Erythroblast (primary cell): Measurements from ENCODE around the gene MGLL.

Source experiments
- GATA1 ChIP-seq: IDR thresholded peaks from 2 replicates; pipeline ENCODE4 v1.6.1; 2011; ENCODE audit warnings: low read depth, mild to moderate bottlenecking, control low read depth, low read length, moderate library complexity
- POLR2A ChIP-seq: IDR thresholded peaks from 2 replicates; pipeline ENCODE4 v1.6.1; 2011; ENCODE audit warnings: mild to moderate bottlenecking, low read length

DNA sequence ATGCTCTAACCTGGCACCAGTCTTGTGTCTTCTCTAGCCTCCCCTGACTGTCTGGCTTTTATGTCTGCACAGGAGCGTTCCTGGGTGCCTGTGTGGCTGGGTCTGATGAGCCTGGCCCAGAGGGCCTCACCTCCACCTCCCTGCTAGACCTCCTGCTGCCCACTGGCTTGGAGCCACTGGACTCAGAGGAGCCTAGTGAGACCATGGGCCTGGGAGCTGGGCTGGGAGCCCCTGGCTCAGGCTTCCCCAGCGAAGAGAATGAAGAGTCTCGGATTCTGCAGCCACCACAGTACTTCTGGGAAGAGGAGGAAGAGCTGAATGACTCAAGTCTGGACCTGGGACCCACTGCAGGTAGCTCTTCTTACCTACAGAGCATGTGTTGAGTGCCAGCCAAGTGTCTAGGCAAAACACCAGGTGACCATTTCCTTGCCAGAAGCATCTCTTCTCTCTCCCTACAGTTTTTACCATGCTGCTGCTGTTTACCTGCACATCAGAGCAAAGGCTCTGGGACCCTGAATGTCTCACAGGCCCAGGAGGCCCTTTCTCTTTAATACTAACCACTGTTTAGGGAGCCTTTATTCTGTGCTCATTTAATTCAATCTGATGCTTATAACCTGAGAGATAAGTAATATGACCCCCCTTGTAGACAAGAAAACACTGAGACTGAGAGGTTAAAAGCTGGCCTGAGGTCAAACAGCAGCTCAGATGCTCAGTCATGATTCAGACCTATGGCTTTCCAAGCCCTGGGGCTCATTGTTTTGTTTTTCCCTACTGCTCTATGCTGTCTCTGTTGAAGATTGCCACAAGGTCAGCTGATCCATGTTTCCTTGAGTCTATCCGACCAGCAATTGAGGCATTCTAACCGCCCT is 182.9 kb downstream of the MGLL start:
- TF ChIP-seq POLR2A (no peak), GATA1 (no peak)
